ENCODE results near the gene GRIP2.

Gene GRIP2

DNA sequence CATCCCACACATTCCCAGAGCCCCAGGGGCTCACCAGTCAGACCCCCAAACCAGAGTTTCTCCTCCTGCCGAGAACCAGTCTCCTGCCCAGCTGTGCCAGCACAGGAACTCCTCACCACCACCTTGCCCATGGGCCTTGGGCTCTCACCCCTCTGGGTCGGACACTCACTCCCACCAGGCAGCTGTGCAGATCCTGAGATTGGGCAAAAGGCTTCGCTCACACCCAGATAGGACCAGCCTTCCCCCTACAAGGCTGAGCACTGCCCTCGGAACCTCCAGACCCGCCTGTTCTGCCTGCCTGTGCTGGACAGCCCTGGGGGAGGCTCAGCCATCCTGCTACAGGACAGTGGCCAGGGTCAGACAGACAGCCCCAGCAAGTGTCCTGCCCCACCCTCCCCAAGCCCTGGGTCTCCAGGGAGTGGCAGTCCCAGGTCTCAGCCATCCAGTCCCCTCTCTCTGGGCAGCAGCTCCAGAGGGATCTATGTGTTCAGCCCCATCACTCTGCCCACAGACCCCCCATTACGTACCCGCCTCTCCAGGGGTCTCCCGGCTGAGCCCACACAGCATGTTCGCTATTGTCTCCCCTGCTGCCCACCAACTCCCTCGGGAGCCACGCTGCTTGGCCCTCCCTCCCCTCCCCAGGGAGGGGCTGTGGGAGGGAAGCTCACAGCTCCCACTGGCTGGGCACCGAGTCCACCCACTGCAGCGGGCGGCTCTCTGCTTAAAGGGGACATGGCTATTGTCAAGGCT is at the start of gene GRIP2:
Gene GRIP2 (minus strand): TSS at position 601 of the 750 bp plus-strand sequence. CDS start 34 bp downstream, at position 567.
- DNase-seq (ENCODE audit: low read depth in 2 of 2), result no peak

DNA sequence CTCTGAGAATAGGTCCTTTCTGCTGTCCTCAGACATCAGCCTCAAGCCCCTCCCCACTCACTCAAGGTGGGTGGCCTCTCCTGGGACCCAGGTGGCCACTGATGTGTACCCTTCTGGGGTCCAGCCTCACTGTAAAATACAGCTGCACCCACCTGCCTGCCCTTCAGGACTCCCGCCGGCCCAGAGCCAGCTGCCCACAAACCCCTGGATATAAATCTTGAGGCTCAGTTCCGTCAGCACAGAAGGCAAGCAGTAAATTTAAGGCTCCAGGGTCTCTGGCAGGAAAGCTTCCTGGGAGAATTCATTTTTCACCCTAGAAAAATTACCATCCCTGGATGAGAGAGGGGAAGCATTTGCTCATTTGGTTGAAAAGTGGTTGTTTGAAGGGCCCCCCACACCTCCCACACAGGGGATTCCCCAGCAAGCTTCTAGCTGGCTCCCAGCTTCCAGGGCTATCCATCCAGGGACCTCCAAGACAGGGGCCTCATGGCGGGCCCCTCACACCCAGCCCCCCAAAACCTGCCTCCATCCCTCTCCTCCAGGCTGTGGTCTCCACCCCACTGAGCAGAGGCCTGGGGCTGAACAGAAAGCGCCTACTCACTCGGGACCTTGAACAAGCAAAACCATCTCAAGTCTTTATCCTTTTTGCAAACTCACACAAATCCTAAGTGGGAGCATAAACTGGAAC is 48.4 kb upstream of the GRIP2 start:
- DNase-seq (ENCODE audit: low read depth in 2 of 2), result no peak

DNA sequence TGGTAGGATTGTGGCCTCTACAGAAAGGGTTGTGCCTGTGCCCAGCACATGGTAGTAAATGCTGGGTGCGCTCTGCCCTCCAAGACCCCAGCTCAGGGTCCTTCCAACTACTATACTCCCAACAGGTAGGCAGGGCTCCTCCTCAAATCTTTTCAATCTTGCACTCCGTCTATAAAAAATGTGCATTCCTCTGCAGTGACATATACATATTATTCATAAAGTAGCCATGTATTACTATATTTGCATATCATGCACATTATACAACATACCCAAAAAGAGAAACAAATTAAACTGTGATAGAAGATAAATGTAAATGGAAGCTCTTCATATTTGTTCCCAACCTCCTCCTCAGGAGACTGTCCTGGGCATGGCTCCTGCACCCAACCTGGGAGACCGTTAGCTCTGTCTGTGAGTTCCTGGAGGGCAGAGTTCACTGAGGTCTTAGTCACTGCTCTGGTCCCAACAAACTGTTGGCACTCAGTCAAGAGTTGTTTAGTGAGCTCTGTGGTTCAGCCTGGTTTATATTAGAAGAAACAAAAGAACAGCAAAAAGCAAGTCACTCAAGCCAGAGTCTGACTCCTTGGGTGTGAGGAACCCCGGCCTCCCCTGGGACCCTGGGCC is 47.7 kb upstream of the GRIP2 start:
- DNase-seq (ENCODE audit: low read depth in 2 of 2), result no peak

GRCh38 chr3:14586611-14587010 is 46.5 kb upstream of the GRIP2 start:
- no peak for DNase-seq (ENCODE audit: low read depth in 2 of 2)

DNA sequence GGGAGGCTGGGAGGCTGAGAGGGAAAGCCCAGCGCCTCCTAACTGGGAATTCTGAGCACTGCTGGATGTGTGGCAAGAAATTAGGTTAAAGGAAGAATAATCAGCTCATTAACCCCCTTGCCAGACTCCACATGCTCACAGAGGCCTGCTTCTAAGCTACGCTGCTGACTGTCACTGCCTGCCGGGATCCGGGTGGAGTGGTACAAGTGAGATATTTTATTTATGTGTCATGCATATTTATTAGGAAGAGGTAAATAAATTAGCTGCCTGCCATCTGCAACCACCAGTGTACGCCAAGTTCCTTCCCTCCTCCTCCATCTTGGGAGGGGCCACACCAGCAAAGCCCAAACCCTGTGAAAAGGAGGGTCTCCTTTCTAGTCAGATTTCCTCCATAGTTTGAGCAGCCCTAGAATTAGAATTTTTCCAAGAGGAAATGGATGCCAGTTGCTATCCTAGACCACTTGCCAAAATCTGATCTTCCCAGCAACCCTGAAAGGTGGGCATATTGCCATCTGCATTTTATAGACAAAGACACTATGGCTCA is 43.5 kb upstream of the GRIP2 start:
- DNase-seq (ENCODE audit: low read depth in 2 of 2), result no peak

DNA sequence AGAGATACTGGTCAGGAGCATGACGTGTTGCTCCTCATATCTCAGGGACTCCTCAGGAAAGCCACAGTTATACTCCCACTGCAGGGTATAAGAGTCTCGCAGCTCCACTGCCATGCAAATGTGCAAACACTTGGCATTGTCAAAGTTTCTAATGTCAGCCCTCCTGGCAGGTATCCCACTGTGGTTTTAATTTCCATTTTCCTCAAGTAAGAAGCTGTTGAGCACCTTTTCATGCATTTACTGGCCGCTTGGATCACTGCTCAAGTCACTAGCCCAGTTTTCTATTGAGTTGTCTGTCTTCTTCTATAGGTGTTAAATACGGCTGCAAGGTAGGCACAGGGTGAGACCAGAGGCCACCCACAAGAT is 41.9 kb upstream of the GRIP2 start:
- no peak for DNase-seq (ENCODE audit: low read depth in 2 of 2)

DNA sequence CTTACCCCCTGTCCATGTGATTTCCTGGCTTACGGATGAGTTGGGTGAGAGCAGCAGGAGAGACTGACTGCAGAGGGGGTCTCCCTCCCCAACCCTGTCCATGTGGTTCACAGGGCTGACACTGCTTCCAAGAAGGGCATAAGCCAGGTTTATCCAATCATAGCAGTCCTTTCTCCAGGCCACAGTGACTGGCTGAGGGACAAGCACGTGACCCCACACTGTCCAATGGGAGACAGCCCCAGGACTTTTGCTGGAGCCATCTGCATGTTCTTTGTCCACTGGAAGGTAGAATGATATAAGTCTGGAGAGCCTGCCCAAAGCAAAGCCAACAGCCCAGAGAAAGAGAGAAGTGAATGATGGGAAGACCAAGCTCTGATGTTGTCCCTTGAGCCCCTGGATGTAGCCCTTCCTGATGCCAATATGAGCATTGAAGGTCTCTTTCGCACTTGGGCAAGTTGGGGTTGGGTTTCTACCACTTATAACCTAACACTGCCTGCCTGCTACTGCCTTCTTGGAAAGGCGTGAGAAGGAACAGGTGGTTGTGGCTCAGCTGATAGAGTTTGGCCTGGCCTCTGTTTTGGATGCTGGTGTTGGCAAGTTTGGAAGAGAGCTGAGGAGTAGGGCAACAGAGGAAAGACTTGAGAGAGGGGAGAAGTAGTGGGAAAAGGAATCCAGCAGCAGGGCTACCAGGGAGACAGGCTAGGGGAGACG is 41.3 kb upstream of the GRIP2 start:
- no peak for DNase-seq (ENCODE audit: low read depth in 2 of 2)

GRCh38 chr3:14577897-14578296 is 37.8 kb upstream of the GRIP2 start:
- no peak for DNase-seq (ENCODE audit: low read depth in 2 of 2)

GRCh38 chr3:14576163-14576562 is 36.0 kb upstream of the GRIP2 start:
- no peak for DNase-seq (ENCODE audit: low read depth in 2 of 2)

DNA sequence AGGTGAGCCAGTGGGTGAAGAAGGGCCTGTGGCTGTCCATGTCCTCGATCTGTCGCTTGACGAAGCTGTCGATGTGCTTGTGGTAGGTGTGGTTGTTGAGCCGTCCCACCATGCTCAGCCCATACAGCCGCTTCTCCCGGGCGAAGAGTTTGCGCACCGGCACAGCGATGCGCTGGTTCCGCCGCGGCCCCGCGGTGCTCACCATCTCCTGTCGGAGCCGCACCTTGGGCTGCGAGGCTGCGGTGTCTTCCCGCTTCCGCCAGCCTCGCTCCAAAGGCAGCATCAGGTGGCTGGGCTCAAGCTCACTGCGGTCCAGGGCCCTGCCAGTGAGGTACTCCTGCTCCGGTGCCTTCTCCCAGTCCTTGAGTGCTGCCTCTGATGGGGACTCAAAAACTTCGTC is 34.0 kb upstream of the GRIP2 start:
- no peak for DNase-seq (ENCODE audit: low read depth in 2 of 2)

DNA sequence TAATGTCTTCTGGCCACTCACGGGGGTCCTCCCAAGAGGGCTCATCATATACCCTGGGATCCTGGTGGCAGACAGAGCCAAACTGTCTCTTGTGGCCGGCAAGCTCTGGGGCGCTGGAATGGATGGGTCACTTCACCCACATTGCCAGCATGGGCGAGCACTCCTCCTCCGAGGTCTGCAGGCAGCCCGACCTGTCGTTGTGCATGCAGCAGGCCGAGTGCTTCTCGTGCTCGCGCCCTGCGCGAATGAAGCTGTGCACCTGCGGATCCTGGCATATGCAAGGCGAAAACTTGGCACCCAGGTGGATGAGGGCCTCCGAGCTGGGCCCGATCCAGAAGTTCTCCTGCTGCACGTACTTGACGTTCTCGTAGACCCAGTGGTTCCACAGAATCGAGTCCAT is 33.6 kb upstream of the GRIP2 start:
- no peak for DNase-seq (ENCODE audit: low read depth in 2 of 2)

DNA sequence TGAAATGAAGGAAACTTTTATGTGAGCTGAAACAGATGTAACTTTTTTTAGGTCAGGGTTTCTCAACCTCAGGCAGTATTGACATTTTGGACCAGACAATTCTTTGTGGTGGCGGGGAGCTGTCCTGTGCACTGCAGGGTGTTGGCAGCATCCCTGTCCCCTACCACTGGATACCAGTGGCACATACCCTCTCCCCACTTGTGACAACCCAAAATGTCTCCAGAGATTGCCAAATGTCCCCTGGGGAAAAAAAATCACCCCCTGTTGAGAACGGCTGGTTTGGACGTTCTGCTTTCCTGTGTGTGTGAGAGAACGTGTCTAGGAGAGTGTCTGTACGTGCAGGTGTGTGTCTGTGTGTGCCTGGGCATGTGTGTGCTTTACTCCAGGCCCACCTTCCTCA is 30.7 kb upstream of the GRIP2 start:
- no peak for DNase-seq (ENCODE audit: low read depth in 2 of 2)

GRCh38 chr3:14570089-14570488 is 29.9 kb upstream of the GRIP2 start:
- DNase-seq (ENCODE audit: low read depth in 2 of 2), result no peak

DNA sequence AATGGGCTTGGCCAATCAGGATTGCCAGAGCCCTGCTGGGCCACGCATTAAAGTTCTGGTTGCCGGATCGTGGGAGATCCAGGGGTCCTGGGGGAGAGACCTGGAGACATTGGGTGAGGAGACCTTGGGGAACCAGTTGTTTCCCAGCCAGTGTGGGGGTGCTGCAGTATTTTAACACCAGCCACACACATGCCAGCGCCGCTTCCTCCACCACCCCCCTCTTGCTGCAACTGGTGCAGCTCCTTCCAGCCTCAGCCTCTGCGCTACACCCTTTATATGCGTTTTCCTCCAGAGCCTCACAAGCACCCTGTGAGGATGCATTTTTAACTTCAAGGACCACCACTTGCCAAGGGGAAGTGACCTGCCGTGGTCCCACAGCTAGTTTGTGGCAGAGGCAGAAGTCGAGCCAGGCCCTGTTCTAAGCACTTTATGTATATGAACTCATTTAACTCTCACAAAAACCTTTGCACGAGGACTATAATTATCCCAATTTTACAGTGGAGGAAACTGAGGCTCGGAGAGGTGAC is 29.4 kb upstream of the GRIP2 start:
- no peak for DNase-seq (ENCODE audit: low read depth in 2 of 2)

DNA sequence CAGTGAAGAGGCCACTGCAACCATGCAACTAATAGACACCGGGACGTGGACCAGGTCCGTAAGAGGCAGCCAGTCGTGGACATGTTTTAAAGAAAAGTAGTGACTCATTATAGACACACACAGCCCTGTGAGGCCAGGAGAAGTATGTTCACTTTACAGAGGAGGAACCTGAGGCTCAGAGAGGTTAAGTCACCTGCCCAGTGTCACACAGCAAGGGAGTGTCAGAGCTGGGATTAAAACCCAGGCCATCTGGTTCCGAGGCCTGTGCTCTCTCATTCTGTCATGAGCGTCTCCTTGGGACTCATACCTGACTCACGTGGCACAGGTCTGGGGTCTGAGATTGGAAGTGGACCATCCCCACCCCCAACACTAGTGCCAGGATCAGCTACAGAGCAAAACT is 28.1 kb upstream of the GRIP2 start:
- no peak for DNase-seq (ENCODE audit: low read depth in 2 of 2)

DNA sequence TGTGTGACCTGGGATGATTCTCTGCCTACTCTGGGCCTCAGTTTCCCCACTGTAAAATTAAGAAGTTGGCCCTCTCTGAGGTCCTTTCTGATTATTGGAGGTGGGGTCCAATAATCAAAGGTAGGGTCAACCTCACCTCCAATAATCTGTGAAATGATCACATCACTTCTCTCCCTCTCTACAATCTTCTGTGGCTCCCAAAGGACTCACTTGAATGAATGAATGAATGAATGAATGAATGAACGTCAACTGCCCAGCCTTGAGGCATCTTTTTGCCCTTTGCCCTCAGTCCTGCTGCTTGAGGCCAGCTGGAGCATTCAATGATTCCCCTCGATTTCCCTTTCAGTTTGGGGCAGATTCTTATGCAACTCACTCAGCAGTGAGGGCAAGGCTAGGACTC is 26.7 kb upstream of the GRIP2 start:
- no peak for DNase-seq (ENCODE audit: low read depth in 2 of 2)

DNA sequence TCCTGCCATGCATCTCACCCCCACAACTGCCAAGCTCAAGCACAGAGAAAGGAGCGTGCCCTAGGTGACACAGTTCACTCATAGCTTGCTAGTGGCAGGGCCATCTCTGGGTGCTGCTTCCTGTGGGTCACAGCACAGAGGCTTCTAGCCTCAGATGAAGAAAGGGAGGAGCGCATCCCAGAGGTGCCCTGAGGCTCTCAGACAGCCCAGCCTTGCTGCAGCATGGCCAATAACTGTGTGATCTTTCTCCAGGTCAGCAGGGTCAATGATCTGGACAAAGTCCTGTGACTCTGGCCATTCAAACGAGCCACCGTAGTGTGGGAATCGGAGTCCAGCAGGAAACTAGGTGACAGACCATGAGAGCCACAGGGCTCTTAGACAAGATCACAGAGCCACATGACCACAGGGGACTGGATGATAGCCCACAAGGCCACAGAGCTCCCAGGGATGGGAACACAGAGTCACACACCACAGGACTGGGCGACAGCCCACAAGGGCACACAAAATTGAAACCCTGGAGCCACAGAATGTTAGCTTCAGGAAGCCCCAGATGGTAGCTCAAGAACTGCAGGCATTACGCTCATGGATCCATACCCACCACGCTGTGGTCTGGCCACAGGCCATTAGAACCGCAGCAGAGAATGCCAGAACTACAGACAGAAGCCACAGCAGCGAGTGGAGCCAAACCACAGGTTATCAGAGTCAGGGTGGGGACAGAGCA is 25.9 kb upstream of the GRIP2 start:
- no peak for DNase-seq (ENCODE audit: low read depth in 2 of 2)

DNA sequence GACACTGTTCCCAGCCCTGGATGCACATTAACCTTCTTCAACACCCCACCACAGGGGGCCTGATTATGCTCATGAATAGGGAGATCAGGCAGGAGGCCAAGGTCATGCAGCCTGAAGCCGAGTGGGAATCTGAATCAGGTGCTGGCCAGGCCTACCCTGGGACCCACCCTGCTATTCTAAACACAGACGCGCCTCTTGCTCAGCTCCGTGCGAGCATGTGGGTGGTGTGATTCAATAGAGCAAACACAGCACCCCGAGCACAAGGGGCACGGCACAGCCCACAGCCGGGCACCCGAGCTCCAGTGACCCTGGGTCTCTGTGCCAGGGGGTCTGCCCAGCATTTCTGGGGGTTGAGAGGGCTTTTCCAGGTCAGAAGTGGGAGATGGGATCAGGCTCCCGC is 24.6 kb upstream of the GRIP2 start:
- DNase-seq (ENCODE audit: low read depth in 2 of 2), result no peak

GRCh38 chr3:14563946-14564539 is 23.9 kb upstream of the GRIP2 start:
- no peak for DNase-seq (ENCODE audit: low read depth in 2 of 2)

DNA sequence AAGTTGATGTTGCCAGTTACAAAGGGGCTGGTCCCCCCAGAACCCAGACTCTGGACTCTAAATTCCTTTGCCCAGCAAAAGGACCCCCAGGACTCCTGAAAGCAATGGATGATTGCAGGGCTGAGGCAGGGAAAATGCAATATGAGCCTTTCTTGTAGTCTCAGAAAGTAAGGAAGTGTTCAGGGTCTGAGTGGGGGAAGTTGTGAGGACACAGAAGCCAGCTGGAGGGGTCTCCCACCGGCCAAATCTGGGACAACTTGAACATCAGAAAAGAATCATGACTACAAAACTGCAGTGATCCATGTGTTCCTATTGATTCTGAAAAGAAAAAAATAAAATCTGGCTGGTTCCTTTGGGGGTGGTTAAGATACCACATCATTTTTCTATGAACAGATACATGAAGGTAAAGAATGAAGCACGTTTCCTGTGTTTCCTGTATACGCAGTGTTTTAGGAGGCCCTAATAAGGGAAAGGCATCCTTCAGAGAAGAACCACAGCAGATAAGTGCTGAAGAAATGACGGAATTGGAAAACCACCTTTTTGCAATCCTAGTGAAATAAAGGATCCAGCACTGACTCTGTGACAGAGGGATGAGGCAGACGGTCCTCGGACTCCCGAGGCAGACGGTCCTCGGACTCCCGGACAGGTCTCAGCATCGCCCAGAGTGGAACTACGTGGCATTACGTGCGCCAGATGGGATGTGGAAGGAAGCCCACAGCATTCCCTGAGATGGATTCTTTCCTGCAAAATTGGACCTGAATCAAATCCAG is 22.2 kb upstream of the GRIP2 start:
- DNase-seq (ENCODE audit: low read depth in 2 of 2), result no peak

All from stimulated activated CD8-positive, alpha-beta memory T cell treated with anti-CD3 and anti-CD28 coated beads, Interleukin-7, amount 100 ng/mL, for 4 hours (primary cell).